Ovary (tissue), 3 donors: ENCODE measurements around the gene IFI27L1.

ENCODE experiments used
- POLR2A ChIP-seq: fragments of 450-650 bp; IDR thresholded peaks from one replicate; pipeline ENCODE4 v1.6.1; 2017; ENCODE audit warnings: antibody characterized with exemption, mild to moderate bottlenecking, moderate library complexity
- TF ChIP-seq, protein P1 (sequence below), 3 donors: fragments of 450-650 bp in 2 of 3; fragments of 200-600 bp in 1 of 3; IDR thresholded peaks; one replicate each; pipeline versions ENCODE4 v1.5.1 to v1.8.0; 2016 to 2022; ENCODE audit warnings: antibody characterized with exemption in 3 of 3, mild to moderate bottlenecking in 1 of 3
- donor health status: DM: no; HTN: no; CAD: no.

DNA sequence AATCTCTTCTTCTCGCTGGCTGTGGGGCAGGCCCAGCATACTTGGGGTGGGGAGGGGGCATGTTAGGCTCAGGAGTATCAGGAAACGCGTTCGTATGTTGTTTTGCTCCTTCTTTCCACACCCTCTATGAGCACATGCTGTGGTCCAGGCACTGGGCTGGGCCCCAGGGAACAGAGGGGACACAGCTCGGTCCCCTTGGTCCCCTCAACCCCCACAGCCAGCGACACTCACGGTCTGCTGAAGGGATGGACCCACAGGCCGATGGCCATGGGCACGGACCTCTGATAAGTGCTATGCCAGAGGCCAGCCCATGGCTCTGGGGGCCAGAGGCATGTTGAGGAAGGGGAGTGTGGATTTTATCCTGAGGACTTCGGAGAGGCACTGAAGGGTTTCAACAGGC, 35.6 kb downstream of the IFI27L1 start:
- TF ChIP-seq, protein P1, sequence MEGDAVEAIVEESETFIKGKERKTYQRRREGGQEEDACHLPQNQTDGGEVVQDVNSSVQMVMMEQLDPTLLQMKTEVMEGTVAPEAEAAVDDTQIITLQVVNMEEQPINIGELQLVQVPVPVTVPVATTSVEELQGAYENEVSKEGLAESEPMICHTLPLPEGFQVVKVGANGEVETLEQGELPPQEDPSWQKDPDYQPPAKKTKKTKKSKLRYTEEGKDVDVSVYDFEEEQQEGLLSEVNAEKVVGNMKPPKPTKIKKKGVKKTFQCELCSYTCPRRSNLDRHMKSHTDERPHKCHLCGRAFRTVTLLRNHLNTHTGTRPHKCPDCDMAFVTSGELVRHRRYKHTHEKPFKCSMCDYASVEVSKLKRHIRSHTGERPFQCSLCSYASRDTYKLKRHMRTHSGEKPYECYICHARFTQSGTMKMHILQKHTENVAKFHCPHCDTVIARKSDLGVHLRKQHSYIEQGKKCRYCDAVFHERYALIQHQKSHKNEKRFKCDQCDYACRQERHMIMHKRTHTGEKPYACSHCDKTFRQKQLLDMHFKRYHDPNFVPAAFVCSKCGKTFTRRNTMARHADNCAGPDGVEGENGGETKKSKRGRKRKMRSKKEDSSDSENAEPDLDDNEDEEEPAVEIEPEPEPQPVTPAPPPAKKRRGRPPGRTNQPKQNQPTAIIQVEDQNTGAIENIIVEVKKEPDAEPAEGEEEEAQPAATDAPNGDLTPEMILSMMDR (IDR thresholded peaks at IDR 0.05), result no peak
- TF ChIP-seq POLR2A, result no peak
